ENCODE results near the gene MBD5. TPM values are rescaled to one million over a fixed set of nuclear protein-coding genes. Genes with fewer than 3 reads are reported as not detected.

The MBD5 gene
- total RNA-seq, 1 experiment from 2014 or later: 14.5 TPM

- in situ Hi-C loops (cut with HindIII; ENCODE audit: low sequenced_read_pairs): no loop called here
- DNase-seq (ENCODE audit: low spot score): no peak
Measured at GRCh38 chr2:148102641-148103040, 81.8 kb downstream of the MBD5 start.

- in situ Hi-C loops (cut with HindIII; ENCODE audit: low sequenced_read_pairs): no loop called here
- no peak for DNase-seq (ENCODE audit: low spot score)
Measured at GRCh38 chr2:148103946-148104345, 83.1 kb downstream of the MBD5 start.

DNA sequence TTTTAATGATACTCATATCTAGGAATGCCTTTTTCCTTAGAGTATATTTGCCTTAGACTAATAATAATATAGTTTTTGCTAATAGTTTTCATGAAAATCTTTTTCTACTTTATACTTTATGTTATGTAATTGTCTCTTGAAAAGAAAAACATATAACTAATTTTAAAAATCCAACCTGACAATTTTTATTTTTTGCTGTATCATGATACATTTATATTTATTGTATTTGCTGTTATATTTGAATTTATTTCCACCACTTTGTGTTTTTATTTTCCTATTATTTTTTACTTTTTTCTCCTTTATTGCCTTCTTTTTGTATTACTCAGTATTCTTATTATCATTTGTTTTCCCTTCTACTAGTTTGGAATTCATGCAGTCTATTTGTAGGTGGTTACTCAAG lies 85.4 kb downstream of the MBD5 start:
- in situ Hi-C loops (cut with HindIII; ENCODE audit: low sequenced_read_pairs): no loop called here
- DNase-seq (ENCODE audit: low spot score): no peak

DNA sequence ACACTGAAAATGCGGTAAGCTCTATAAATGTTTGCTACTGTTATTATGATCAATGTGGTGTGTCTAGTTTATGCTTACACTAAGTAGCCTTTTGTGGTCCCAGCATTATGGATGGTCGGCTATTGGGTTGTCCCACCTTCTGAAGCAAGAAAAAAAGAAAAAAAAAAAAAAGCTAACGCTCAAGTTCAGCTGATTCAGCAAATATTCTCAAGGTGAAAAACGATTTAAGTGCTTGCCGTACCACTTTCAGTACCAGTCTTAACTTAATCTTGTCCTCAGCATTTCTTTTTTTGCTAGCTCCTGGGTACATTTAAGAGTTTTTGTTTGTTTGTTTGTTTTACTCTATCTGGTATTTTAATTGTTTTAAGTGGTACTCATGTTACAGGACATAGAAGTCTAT lies 87.5 kb downstream of the MBD5 start:
- DNase-seq (ENCODE audit: low spot score): no peak
- in situ Hi-C loops (cut with HindIII; ENCODE audit: low sequenced_read_pairs): no loop called here

- DNase-seq (ENCODE audit: low spot score): no peak
- in situ Hi-C loops (cut with HindIII; ENCODE audit: low sequenced_read_pairs): no loop called here
Measured at GRCh38 chr2:148110184-148110583, 89.3 kb downstream of the MBD5 start.

GRCh38 chr2:148122788-148123187 lies 101.9 kb downstream of the MBD5 start:
- DNase-seq (ENCODE audit: low spot score): no peak
- in situ Hi-C loops (cut with HindIII; ENCODE audit: low sequenced_read_pairs): no loop called here

DNA sequence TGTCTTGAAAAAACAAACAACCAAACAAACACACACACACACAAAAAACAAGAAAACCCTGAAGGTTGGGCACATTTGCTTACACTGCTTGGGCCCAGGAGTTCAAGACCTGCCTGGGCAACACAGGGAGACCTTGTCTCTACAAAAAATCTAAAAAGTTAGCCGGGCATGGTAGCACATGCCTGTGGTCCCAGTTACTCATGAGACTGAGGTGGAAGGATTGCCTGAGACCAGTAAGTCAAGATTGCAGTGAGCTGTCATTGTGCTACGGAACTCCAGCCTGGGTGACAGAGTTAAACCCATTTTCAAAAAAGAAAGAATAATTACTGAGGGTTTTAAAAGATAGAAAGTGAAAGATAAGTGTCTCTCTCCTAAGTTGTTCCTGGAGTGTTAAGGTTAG lies 103.4 kb downstream of the MBD5 start:
- no peak for DNase-seq (ENCODE audit: low spot score)
- in situ Hi-C loops (cut with HindIII; ENCODE audit: low sequenced_read_pairs): no loop called here

DNA sequence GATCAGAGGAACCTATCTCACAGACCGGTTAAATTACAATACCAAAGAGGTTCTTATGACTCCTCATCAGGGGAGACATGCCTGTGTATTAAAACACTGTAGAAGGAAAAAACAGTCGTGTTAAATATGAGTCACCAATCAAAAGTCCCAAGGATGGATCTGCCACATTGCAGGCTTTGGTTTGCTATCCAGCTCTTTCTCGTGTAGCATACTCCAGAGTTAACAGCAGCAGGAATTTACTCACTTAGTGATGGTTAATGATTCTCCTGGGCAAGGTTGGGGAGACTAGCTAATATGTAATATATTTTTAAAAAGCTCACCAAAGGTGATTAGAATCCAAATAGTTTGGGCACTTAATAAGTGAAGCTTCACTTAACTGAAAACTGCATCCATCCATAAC lies 109.7 kb downstream of the MBD5 start:
- in situ Hi-C loops (cut with HindIII; ENCODE audit: low sequenced_read_pairs): no loop called here
- no peak for DNase-seq (ENCODE audit: low spot score)

DNA sequence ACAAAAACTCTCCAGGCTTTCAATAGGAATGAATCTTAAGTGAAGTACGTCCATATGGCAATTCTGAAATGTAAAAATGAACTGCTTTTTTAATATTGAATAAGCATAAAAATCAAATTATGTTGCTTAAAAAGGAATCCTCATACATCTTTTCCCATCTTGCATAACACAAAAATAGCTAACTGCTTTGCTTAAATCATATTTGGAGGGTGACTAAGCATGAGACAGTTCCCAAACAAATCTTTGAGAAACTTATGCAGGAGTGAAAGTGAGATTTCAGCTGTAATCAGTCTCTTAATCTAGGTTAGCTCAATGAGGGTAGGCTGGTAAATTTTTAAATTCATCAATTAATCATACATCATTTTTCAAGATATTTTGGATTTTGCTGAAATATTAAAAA lies 111.5 kb downstream of the MBD5 start:
- in situ Hi-C loops (cut with HindIII; ENCODE audit: low sequenced_read_pairs): no loop called here
- no peak for DNase-seq (ENCODE audit: low spot score)

- no peak for DNase-seq (ENCODE audit: low spot score)
- in situ Hi-C loops (cut with HindIII; ENCODE audit: low sequenced_read_pairs): no loop called here
Measured at GRCh38 chr2:148135705-148136104, 114.8 kb downstream of the MBD5 start.

DNA sequence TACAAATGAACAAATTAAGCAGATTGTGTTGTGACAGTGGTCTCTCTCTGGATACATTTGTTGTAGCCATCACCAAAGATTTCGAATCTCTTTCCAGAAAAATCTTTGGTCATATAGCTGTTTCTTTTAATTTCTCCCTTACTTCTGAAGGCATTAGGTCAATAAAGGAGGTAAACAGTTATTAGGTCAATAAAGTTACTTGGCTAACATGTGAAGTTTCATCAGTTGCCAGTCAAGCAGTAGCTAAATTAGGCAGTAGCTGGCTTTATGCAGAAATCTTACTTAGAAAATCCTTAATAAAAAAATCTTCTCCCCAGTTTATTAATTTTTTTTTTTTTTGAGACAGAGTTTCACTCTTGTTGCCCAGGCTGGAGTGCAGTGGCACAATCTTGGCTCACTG lies 115.5 kb downstream of the MBD5 start:
- no peak for DNase-seq (ENCODE audit: low spot score)
- in situ Hi-C loops (cut with HindIII; ENCODE audit: low sequenced_read_pairs): no loop called here

GRCh38 chr2:148161909-148162435 lies 141.1 kb downstream of the MBD5 start:
- DNase-seq (ENCODE audit: low spot score): no peak
- in situ Hi-C loops (cut with HindIII; ENCODE audit: low sequenced_read_pairs): no loop called here

DNA sequence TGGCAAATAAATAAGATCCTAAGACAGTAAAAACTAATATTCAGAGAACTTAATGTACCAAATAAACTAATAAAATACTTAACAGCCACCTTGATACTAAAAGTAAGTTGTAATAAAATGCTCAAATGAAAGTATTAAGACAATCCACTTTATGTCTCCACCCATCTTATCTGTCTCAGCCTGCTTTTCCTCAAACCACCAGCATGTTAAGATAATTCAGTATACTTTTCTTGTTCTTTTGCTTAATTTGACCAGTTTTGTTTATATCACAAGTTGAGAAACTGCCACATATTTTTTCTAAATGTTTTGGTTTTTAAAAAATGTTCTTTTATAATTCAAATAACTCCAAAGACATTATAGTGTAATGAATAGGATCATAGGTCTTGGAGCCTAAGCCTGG lies 142.0 kb downstream of the MBD5 start:
- no peak for DNase-seq (ENCODE audit: low spot score)
- in situ Hi-C loops (cut with HindIII; ENCODE audit: low sequenced_read_pairs): no loop called here

DNA sequence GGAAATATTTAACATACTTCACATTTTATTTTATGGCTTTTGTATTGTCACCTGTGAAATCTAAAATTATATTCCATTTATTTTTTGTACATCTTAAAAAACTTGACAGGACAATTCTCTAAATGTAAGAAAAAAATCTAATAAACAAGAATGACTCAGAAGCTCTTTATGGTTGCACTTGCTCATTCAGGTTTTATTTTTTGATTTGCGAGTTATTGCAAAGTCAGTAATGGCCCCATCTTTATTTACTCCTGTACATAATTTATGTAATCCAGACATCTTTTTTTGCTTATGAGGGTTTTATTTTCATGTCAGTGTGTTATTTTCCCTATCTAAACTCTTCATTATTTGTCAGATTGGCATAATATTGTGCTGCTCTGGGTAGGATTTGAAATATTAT lies 145.1 kb downstream of the MBD5 start:
- no peak for DNase-seq (ENCODE audit: low spot score)
- in situ Hi-C loops (cut with HindIII; ENCODE audit: low sequenced_read_pairs): no loop called here

DNA sequence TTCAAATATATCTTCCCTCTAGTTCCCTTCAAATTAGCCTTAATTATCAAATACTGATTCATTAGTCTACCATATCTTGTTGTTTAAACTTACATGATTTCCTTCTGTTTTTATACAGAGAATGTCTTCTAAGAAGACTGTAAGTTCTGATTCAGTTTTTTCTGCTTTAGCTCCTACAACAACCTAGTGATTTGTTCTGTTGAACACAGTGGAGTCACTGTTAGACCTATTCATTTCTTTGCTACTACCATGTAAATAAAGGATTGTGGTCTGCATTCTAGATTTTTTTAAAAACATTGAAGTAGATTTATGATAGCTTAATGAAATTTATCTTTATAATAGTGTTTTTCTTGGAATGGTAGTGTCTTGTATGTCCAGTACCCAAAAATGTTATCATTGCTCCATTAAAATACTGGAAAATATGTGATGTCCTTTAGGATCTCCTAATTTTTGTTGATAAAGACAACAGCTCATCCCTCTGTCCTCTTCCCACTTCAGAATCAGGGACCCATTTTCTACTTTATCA lies 146.4 kb downstream of the MBD5 start:
- in situ Hi-C loops (cut with HindIII; ENCODE audit: low sequenced_read_pairs): no loop called here
- no peak for DNase-seq (ENCODE audit: low spot score)

DNA sequence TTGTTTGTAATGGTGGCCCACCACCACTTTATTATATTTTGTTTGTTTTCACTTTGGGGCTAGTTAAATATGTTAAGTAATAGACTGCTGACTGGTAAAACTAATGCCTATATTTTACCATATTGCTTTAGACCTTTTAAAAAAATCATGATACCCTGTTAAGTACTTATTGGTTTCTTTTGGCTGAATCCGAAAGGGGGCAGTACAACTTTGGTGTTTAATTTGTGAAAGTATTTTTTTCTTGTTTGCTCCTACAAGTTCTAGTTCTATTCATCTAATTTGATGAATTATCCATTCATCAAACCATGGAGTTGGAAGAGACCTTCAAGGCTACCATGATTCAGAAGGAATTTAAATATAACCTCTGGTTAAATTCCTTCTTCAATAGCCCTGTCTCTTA lies 147.0 kb downstream of the MBD5 start:
- no peak for DNase-seq (ENCODE audit: low spot score)
- in situ Hi-C loops (cut with HindIII; ENCODE audit: low sequenced_read_pairs): no loop called here

- no peak for DNase-seq (ENCODE audit: low spot score)
- in situ Hi-C loops (cut with HindIII; ENCODE audit: low sequenced_read_pairs): no loop called here
Measured at GRCh38 chr2:148172131-148172753, 151.4 kb downstream of the MBD5 start.

DNA sequence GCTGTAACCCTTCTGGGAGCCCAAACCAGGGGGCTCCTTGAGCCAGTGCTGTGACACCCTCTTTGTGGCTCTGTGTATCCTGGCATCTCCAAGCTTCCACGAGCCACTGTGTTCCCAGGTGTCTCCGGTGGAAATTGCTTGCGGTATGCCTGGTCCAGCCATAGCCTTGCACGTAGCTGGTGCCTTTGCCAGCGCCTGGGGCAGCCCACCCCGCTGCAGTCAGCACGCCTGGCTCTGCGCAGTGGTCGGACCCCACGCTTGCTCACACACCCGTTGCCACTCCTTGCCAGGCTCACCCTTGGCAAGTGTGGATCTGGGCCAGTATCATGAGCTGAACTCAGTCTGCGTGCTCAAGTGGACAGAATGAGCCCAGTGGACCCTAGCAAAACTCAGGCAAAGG lies 152.3 kb downstream of the MBD5 start:
- in situ Hi-C loops (cut with HindIII; ENCODE audit: low sequenced_read_pairs): no loop called here
- no peak for DNase-seq (ENCODE audit: low spot score)

GRCh38 chr2:148177559-148177958 lies 156.7 kb downstream of the MBD5 start:
- DNase-seq (ENCODE audit: low spot score): no peak
- in situ Hi-C loops (cut with HindIII; ENCODE audit: low sequenced_read_pairs): no loop called here

- in situ Hi-C loops (cut with HindIII; ENCODE audit: low sequenced_read_pairs): no loop called here
- DNase-seq (ENCODE audit: low spot score): no peak
Measured at GRCh38 chr2:148179724-148180123, 158.8 kb downstream of the MBD5 start.

DNA sequence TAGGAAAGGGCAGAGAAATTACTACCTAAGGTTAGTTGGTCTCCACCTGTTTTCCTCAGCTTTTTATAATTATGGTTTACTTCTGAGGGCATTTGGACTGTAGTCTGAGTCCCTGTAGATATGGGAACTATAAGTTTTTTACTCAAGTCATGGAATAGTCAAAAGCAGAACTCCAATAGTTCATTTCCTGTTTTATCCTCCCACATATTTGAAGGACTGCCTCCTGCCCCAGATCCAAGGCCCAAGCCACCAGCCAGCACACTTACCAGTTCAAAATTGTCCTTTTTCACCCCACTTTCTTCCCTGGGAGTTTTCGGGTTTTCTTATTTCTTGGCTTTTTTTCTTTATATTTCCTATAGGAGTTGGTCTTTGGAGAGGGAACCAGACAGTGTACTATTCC lies 164.1 kb downstream of the MBD5 start:
- in situ Hi-C loops (cut with HindIII; ENCODE audit: low sequenced_read_pairs): no loop called here
- no peak for DNase-seq (ENCODE audit: low spot score)
